ENCODE results near the gene NCOR2. TPM values are rescaled to one million over a fixed set of nuclear protein-coding genes. Genes with fewer than 3 reads are reported as not detected.
A peak's percentile ranks its signal among the peaks of the same experiment; 100 is the strongest.

The NCOR2 gene
- polyA plus RNA-seq, 2 donors: 22.9 to 48.1 TPM

DNA sequence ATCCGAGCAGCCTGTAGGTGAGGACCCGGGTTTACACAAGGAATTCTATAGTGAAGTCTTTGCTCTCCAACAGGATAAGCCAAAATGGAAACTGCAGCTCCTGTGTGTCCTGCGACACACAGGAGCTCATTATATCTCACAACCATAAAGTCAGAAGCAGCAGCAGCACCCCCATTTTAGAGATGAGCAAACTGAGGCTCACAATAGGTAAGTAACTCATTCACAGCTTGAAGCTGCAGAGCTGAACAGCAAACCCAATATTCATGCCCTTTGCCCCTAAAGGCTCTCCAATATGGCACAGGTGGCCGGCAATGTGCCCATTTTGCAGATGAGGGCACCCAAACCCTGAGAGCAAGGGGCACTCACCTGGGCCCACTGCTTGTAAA is 4.6 kb downstream of the NCOR2 start:
- no peaks in the 10 kb centered on the region for H3K36me3 ChIP-seq (ENCODE audit: control insufficient read depth in 2 of 2, insufficient read depth in 2 of 2, low read length in 1 of 2)
- H3K27me3 ChIP-seq (ENCODE audit: control insufficient read depth in 1 of 2, insufficient read depth in 2 of 2, low read length in 2 of 2): no peaks in the 10 kb centered on the region
- H3K9me3 ChIP-seq (ENCODE audit: control insufficient read depth in 2 of 2, insufficient read depth in 1 of 2, low read depth in 1 of 2, low read length in 1 of 2): no peaks in the 10 kb centered on the region
- H3K4me1 ChIP-seq (ENCODE audit: control insufficient read depth in 2 of 2, insufficient read depth in 2 of 2, low read length in 1 of 2): peaks cover 7% of the 10 kb centered on the region in 2 donors
- 87 to 90% methylated on average over 4 of the region's 4 CpGs for WGBS, 2 donors
- H3K4me3 ChIP-seq (ENCODE audit: low read depth in 1 of 2, low read length in 2 of 2): no peak overlapping the region
- no peak overlapping the region for H3K27ac ChIP-seq (ENCODE audit: low read depth in 2 of 2, low read length in 1 of 2)

DNA sequence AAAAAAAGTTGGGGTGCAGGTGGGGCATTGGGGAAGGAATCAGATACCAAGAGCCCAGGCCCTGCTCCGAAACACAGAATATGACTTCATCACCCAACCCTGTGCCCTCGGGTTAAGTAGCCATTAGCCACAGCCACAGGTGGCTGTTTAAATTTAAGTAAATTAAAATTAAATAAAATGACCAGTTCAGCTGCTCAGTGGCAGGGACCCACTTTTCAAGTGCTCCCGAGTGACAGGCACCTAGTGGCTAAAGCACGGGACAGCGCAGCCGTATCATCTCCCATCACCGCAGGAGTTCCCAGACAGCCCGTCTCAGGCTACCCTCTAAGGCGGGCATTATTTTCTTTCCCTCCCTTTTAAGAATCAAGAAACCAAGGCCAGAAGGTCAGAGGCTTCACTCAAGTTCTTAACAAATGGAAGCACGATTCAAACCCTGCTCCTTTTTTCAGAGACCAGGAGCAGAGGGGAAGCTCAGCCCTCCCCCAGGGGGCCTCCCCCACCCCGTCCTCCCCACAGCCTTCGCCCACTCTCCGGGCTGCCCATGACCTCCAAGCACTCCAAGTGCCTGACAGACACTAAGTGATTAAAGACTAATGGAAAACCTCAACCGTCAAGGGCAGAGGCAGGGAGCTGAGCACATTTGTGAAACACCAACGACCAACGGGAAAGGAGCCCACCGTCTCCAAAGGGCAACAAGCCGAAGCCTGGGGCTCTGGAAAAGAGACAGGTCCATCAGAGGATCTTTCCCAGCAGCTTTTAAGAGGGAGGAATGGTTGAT is 5.2 kb downstream of the NCOR2 start:
- WGBS, 2 donors: 72 to 79% methylated on average over 18 of the region's 18 CpGs

DNA sequence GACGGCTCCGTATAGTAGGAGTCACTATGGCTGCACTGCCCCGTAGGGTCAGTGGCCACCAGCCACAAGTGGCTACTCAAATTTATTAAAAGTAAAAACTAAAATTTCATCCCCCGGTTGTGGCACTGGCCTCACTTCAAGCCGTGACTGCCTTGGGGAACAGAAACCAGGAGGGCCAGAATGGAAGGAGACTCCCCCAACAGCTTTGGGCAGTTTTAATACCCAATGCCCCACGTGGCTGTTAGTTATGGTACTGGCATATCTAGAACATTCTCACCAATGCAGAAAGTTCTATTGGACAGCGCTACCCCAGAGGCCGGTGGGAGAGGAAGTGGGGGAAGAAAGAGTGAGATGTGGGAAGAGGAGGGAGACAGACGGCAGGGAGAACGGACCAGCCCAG is 6.2 kb downstream of the NCOR2 start:
- Histone ChIP-seq H3K9me3 (ENCODE audit: control insufficient read depth in 2 of 2, insufficient read depth in 1 of 2, low read depth in 1 of 2, low read length in 1 of 2) (no peaks in the 10 kb centered on the region), H3K4me3 (ENCODE audit: low read depth in 1 of 2, low read length in 2 of 2) (no peak overlapping the region), H3K4me1 (ENCODE audit: control insufficient read depth in 2 of 2, insufficient read depth in 2 of 2, low read length in 1 of 2) (peaks cover 7% of the 10 kb centered on the region in 2 donors), H3K36me3 (ENCODE audit: control insufficient read depth in 2 of 2, insufficient read depth in 2 of 2, low read length in 1 of 2) (no peaks in the 10 kb centered on the region), H3K27me3 (ENCODE audit: control insufficient read depth in 1 of 2, insufficient read depth in 2 of 2, low read length in 2 of 2) (no peaks in the 10 kb centered on the region), H3K27ac (ENCODE audit: low read depth in 2 of 2, low read length in 1 of 2) (peak overlapping the region in 1 of 2 donors; percentile 34)
- 55 to 61% methylated on average over 10 of the region's 10 CpGs for WGBS, 2 donors

More for the DNA sequence above, 5.2 kb downstream of the NCOR2 start:
- Histone ChIP-seq H3K27me3 (ENCODE audit: control insufficient read depth in 1 of 2, insufficient read depth in 2 of 2, low read length in 2 of 2) (no peaks in the 10 kb centered on the region), H3K27ac (ENCODE audit: low read depth in 2 of 2, low read length in 1 of 2) (no peak overlapping the region), H3K36me3 (ENCODE audit: control insufficient read depth in 2 of 2, insufficient read depth in 2 of 2, low read length in 1 of 2) (no peaks in the 10 kb centered on the region), H3K9me3 (ENCODE audit: control insufficient read depth in 2 of 2, insufficient read depth in 1 of 2, low read depth in 1 of 2, low read length in 1 of 2) (no peaks in the 10 kb centered on the region), H3K4me3 (ENCODE audit: low read depth in 1 of 2, low read length in 2 of 2) (no peak overlapping the region), H3K4me1 (ENCODE audit: control insufficient read depth in 2 of 2, insufficient read depth in 2 of 2, low read length in 1 of 2) (peaks cover 7% of the 10 kb centered on the region in 2 donors)

DNA sequence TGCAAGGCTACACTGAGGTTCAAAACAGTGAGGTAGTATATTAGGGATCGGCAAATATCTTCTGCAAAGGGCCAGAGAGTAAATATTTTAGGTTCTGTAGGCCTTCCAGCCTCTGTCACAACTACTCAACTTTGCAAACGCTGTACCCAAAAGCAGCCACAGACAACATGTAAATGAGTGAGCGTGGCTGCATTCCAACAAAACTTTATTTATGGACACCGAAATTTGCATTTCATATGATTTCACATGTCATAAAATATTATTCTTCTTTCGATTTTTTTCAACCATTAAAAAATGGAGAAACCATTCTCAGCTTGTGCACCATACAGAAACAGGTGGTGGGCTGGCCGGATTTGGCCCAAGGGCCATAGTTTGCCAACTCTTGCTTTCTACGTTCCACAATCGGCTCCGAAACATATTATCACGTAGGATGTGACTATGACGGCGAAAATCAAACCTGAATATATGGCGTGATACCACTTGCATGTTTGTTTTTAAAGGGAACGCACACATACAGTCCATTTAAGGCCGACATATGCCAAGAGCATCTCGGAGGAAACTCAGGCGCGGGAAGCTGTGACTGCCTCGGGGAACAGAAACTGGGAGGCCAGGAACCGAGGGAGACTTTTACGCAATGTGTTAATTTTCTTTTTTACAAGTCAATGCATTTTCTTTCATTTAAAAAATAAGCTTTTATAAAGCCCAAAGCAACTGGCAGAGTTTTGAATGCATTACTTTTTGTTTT is 7.1 kb downstream of the NCOR2 start:
- Histone ChIP-seq H3K27me3 (ENCODE audit: control insufficient read depth in 1 of 2, insufficient read depth in 2 of 2, low read length in 2 of 2) (no peaks in the 10 kb centered on the region), H3K4me1 (ENCODE audit: control insufficient read depth in 2 of 2, insufficient read depth in 2 of 2, low read length in 1 of 2) (peaks cover 6 to 7% of the 10 kb centered on the region in 2 donors)

DNA sequence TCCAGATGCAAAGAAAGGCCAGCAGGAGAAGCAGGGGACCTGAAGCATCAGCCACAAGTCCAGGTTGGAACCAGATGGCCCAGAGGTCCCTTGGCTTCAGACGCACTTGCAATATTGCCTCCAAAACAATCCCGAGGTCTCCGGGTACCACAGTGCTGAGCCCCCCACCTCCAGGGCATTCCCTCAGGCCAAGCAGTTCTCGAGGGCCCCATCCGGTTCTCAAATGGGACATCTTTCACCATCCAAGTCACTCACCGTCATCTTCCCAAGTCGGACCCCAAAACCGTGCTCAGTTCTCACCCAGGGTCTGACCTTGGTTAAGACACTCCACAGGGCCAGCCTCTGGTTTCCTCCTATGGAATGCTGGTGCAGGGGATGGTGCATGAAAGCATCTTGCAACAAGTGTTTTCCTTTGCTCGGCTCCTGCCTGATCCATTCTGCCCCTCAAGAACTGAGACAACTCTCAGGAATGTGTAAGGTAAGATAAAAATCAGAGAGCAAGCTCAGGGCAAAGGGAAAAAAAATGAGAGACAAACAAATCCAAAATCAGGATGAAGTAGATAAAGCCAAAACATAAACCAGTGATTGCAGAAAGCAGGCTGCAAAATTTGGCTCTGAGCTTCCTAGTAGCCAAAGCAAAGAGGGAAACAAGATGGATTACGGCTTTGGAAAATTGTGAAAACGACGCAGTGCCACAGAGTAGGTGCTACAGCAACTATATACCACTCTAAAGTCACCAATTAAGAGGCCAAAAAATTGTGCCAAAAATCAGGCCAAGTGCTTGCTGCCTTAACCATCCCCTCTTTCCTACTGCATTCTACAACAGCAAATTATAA is 8.0 kb downstream of the NCOR2 start:
- Histone ChIP-seq H3K36me3 (ENCODE audit: control insufficient read depth in 2 of 2, insufficient read depth in 2 of 2, low read length in 1 of 2) (no peaks in the 10 kb centered on the region), H3K27me3 (ENCODE audit: control insufficient read depth in 1 of 2, insufficient read depth in 2 of 2, low read length in 2 of 2) (no peaks in the 10 kb centered on the region), H3K27ac (ENCODE audit: low read depth in 2 of 2, low read length in 1 of 2) (no peak overlapping the region), H3K9me3 (ENCODE audit: control insufficient read depth in 2 of 2, insufficient read depth in 1 of 2, low read depth in 1 of 2, low read length in 1 of 2) (no peaks in the 10 kb centered on the region), H3K4me1 (ENCODE audit: control insufficient read depth in 2 of 2, insufficient read depth in 2 of 2, low read length in 1 of 2) (peaks cover 5 to 14% of the 10 kb centered on the region in 2 donors), H3K4me3 (ENCODE audit: low read depth in 1 of 2, low read length in 2 of 2) (no peak overlapping the region)
- WGBS, 2 donors: 91 to 94% methylated on average over 12 of the region's 12 CpGs

More for the DNA sequence above, 7.1 kb downstream of the NCOR2 start:
- 56 to 65% methylated on average over 21 of the region's 21 CpGs for WGBS, 2 donors
- Histone ChIP-seq H3K4me3 (ENCODE audit: low read depth in 1 of 2, low read length in 2 of 2) (no peak overlapping the region), H3K9me3 (ENCODE audit: control insufficient read depth in 2 of 2, insufficient read depth in 1 of 2, low read depth in 1 of 2, low read length in 1 of 2) (no peaks in the 10 kb centered on the region), H3K27ac (ENCODE audit: low read depth in 2 of 2, low read length in 1 of 2) (no peak overlapping the region), H3K36me3 (ENCODE audit: control insufficient read depth in 2 of 2, insufficient read depth in 2 of 2, low read length in 1 of 2) (no peaks in the 10 kb centered on the region)

DNA sequence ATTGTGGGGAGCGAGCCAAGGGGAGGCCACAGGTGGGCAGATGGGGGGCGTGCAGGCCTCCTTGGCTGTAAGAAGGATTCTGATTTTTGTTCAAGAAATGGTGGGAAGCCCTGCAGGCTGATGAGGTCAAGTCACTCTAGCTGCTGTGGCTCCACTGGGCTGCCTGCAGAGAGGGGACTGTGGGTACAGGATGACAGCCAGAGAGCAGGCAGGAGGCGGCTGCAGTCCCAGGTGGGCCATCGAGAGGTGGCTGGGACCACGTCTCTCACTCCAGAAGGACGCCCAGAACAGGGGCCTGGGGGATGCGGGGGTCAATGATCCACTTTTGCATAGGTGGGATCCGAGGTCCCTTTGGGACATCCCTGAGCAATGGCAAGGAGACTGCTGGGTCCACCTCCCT is 9.1 kb downstream of the NCOR2 start:
- no peak overlapping the region for H3K4me3 ChIP-seq (ENCODE audit: low read depth in 1 of 2, low read length in 2 of 2)
- 93 to 94% methylated on average over 8 of the region's 8 CpGs for WGBS, 2 donors
- H3K36me3 ChIP-seq (ENCODE audit: control insufficient read depth in 2 of 2, insufficient read depth in 2 of 2, low read length in 1 of 2): no peaks in the 10 kb centered on the region
- H3K27me3 ChIP-seq (ENCODE audit: control insufficient read depth in 1 of 2, insufficient read depth in 2 of 2, low read length in 2 of 2): no peaks in the 10 kb centered on the region
- peak overlapping the region in 1 of 2 donors; percentile 9 for H3K27ac ChIP-seq (ENCODE audit: low read depth in 2 of 2, low read length in 1 of 2)
- H3K4me1 ChIP-seq (ENCODE audit: control insufficient read depth in 2 of 2, insufficient read depth in 2 of 2, low read length in 1 of 2): peaks cover 6 to 12% of the 10 kb centered on the region in 2 donors
- no peaks in the 10 kb centered on the region for H3K9me3 ChIP-seq (ENCODE audit: control insufficient read depth in 2 of 2, insufficient read depth in 1 of 2, low read depth in 1 of 2, low read length in 1 of 2)

DNA sequence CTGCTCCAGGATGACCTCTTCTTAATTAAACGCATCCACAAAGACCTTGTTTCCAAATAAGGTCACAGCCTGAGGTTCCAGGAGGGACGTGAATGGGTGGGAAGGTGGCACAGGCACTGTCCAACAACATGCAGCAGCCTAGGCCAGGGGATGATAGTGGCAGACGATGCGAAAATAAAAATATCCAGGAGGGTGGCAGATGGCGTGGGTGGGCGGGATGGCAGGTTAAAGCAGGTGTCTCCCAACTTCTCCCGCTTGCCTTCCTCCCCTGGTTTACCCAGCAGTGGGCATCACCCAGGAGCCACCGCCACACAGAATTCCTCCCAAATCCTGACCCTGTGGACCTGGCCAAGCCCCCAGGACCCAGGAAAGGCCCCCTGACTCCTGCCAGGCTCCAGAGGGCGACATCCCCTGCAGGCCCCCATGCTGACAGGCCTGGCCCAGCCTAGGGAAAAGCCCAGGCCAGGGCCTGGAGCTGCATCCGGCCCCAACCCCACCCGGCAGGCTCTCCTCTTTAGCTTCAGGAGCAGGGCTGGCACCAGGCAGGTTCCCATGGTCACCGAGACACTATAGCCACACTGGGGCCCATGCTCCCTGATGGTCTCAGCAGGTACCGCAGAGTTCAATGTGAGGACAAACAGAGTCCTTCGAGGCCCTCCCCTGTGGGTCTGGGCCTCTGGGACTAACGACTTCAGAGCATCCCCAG is 9.7 kb downstream of the NCOR2 start:
- Histone ChIP-seq H3K4me3 (ENCODE audit: low read depth in 1 of 2, low read length in 2 of 2) (no peak overlapping the region), H3K9me3 (ENCODE audit: control insufficient read depth in 2 of 2, insufficient read depth in 1 of 2, low read depth in 1 of 2, low read length in 1 of 2) (no peaks in the 10 kb centered on the region), H3K36me3 (ENCODE audit: control insufficient read depth in 2 of 2, insufficient read depth in 2 of 2, low read length in 1 of 2) (no peaks in the 10 kb centered on the region), H3K27ac (ENCODE audit: low read depth in 2 of 2, low read length in 1 of 2) (peak overlapping the region in 1 of 2 donors; percentile 29), H3K4me1 (ENCODE audit: control insufficient read depth in 2 of 2, insufficient read depth in 2 of 2, low read length in 1 of 2) (peaks cover 6 to 12% of the 10 kb centered on the region in 2 donors), H3K27me3 (ENCODE audit: control insufficient read depth in 1 of 2, insufficient read depth in 2 of 2, low read length in 2 of 2) (no peaks in the 10 kb centered on the region)
- WGBS, 2 donors: 65 to 67% methylated on average over 15 of the region's 15 CpGs

DNA sequence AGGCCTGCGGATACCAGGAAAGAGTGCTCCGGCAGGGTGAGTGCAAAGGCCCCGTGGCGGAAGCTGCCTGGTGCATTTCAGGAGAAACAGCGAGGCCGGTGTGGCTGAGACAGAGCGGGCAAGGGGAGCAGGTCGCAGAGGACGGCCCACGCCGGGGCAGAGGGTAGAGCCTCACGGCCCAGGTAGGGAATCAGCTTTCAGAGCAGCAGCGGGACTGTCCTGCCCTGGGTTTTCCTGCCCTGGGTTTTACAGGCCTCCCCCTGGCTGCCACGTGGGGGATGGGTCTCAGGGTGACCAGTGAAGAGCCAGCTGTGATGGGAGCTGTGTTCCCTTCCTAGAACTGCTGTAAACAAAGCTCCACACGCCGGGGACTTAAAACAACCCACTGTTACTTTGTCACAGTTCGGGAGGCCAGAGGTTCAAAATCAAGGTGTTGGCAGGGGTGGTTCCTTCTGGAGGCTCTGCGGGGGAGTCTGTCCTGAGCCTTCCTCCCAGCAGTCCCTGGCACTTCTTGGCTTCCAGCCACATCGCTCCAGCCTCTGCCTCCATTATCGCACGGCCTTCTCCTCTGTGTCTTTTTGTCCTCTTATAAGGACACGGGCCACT is 10.4 kb downstream of the NCOR2 start:
- Histone ChIP-seq H3K9me3 (ENCODE audit: control insufficient read depth in 2 of 2, insufficient read depth in 1 of 2, low read depth in 1 of 2, low read length in 1 of 2) (no peaks in the 10 kb centered on the region), H3K4me1 (ENCODE audit: control insufficient read depth in 2 of 2, insufficient read depth in 2 of 2, low read length in 1 of 2) (peaks cover 6 to 12% of the 10 kb centered on the region in 2 donors), H3K4me3 (ENCODE audit: low read depth in 1 of 2, low read length in 2 of 2) (no peak overlapping the region), H3K36me3 (ENCODE audit: control insufficient read depth in 2 of 2, insufficient read depth in 2 of 2, low read length in 1 of 2) (no peaks in the 10 kb centered on the region), H3K27me3 (ENCODE audit: control insufficient read depth in 1 of 2, insufficient read depth in 2 of 2, low read length in 2 of 2) (no peaks in the 10 kb centered on the region), H3K27ac (ENCODE audit: low read depth in 2 of 2, low read length in 1 of 2) (peak overlapping the region in 1 of 2 donors; percentile 4)
- WGBS, 2 donors: 78 to 80% methylated on average over 22 of the region's 22 CpGs

Data from esophagus (tissue), 2 donors.